HG02870 (cell line): ENCODE data around the gene TMEM237.
"Not testable (repeated sequence)": the region's sequence is repeated elsewhere in the genome, so short reads cannot be mapped to it uniquely, and the experiment has no call there.

Source experiments
- ATAC-seq: cut with Tn5 transposase; IDR thresholded peaks from one replicate; pipeline ENCODE4 v1.9.1; 2021; ENCODE audit warnings: mild to moderate bottlenecking, moderate library complexity; ENCODE audit not compliant: unreplicated experiment

TMEM237 gene, protein sequence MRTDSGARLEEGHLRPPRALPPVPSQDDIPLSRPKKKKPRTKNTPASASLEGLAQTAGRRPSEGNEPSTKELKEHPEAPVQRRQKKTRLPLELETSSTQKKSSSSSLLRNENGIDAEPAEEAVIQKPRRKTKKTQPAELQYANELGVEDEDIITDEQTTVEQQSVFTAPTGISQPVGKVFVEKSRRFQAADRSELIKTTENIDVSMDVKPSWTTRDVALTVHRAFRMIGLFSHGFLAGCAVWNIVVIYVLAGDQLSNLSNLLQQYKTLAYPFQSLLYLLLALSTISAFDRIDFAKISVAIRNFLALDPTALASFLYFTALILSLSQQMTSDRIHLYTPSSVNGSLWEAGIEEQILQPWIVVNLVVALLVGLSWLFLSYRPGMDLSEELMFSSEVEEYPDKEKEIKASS

DNA sequence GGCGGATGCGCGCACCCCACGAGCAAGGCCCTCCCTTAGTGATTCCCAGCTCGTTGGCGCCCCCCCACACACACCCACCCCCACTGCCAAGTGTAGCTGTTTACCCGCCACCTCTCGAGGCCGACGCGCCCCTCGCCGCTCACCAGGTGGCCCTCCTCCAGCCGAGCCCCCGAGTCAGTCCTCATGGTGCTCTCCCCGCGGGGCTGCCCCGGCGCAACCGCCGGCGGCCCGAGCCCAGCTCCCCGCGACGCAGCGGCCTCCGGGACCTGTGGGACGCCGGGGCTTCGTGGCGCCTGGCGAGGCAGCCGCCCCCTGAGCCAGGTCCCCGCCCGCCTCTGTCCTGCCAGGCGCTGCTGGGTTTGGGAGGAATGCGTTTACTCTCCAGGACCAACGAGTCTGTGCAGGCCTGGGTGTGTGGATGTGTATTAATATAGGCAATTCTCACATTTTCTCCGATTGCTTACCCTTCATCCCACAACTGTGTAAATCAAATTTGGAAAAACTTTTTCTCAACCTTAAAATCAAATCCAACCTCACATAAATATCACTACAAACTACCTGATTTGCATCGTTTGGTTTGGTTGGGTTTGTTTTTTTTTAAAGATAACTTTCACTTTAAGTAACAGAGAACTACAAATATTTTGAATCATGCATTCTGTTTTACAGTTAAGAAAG, at the start of gene TMEM237:
TMEM237 (minus strand) TSS at position 288 of the 675 bp plus-strand sequence; CDS start at position 185, 103 bp downstream.
- peak; percentile 47 for ATAC-seq

DNA sequence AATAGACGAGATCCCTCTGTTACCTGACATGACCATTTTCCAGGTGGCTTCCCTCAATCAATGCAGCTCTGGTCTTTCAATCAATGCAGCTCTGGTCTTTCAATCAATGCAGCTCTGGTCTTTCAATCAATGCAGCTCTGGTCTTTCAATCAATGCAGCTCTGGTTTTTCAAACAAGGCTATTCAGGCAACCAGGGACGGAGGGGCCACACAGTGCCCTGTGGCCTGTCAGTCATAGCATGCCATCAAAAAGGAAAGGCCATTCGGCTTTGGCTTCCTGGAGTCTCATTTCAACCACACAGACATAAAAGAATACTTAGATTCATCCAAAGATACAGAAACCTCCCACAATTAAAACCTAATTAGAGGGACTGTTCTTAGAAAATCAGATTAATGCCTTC, 41.9 kb upstream of the TMEM237 start:
- no peak for ATAC-seq

DNA sequence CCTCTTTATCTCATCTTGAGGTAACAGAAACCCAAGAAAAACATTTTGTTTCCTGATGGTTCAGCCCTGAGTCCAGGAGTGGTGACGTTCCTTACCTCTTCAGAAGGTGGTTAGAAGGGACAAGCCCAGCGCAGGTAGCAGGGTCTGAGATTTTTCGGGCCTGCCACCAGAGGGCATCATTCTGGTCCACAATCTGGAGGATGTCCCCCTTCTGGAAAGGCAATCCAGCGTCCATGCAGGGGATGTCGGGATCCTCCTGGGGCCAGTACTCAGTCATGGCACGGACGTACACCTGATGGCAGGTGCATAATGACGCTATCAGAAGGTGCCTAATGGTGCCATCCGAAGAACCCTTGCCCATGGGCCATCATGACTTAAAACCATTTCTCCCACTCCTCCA, 37.4 kb upstream of the TMEM237 start:
- no peak for ATAC-seq

DNA sequence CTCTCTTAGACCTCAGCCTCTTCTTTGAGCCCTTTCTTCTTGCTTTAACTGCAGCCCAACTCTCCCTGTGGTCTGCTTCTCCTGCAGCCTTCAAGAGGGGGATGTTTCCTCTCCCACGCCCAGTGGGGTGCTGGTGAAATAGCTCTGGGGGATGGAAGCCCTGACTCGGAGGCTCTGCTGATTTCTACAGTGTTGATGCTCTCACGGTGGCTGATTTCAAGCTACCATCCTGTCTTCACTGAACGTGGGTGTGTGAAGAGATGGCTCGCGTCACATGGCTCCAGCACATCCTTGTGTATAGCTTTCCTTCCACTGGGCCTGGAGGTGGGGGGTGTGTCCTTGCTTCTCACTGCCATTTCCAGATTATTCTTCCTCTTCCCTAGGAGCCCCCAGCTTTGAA, 35.1 kb upstream of the TMEM237 start:
- no peak for ATAC-seq

DNA sequence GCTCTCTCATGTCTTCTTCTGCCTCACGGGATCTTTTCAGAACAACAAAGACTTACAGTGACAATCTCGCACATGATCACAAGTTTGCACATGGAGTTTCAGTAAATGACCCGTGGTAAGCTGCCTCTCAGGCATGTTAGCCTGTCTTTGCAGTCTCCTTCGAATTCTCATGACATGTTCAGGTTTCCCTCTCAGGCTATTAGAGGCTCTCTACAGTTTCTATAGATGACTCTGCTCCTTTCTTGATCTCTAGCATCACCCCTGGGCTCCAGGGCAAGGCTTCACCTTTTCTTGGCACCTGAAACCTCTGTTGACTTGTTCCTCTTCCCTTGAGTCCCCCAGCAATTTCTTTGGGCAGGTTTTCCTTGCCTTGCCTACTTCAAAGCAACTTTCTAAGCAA, 32.2 kb upstream of the TMEM237 start:
- ATAC-seq = no peak

DNA sequence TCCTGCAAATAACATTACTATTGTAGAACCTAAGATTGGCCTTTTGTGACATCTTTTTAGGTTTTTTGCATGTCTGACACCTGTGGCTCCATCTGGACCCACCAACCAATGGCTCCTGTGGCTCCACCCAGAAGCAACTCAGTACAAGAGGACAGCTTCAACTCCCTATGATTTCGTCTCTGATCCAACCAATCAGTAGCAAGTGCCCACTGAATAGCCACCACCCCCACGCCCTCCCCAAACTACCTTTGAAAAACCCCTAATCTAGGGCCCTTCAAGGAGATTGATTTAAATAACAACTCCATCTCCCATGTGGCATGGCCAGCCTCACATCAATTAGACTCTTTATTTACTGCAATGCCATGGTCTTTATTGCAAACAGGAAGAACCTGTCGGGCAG, 31.5 kb upstream of the TMEM237 start:
- no peak for ATAC-seq

DNA sequence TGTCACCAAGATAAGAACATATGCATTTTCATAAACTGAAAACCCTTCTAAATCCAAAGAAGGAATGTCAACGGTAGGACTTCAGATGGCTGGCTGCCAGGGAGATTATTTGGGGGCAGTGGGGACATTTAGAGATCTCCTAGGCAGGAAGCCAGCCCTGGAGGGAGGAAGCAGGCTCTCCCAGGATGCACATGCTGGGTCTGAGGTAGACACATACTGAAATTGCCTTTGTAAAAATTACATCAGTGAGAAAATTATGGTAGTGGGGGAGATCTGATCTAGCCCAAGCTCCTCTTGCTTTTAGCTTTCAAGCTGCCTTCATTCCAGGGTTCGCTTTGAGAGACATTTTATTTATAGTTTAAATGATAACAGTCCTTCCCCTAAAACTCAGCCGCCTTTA, 31.0 kb upstream of the TMEM237 start:
- ATAC-seq = no peak

DNA sequence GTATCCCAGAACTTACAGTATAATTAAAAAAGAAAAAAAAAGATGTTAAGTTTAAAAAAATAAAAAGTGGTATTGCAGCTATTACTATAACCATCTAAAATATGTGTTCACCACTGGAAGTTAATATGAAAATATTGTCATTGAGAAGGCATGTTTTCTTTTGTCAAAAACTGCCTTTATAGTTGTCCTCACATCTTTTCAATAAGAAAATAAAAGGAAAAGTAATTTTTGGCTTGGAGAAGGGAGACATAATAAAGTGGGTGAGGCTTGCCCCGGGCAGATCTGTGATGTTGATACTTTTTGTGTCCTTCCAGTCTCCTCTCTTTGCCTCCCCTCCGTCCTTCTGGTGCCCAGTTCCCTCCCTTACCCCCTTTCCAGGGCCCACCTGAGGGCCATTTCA, 30.2 kb upstream of the TMEM237 start:
- no peak for ATAC-seq

DNA sequence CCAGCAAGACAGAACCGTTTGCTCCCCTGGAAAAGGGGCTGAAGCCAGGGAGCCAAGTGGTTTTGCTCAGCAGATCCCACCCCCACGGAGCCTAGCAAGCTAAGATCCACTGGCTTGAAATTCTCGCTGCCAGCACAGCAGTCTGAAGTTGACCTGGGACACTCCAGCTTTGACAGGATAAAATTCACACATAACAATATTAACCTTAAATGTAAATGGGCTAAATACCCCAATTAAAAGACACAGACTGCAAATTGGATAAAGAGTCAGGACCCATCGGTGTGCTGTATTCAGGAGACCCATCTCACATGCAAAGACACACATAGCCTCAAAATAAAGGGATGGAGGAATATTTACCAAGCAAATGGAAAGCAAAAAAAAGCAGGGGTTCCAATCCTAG, 27.9 kb upstream of the TMEM237 start:
- ATAC-seq = not testable (repeated sequence)

DNA sequence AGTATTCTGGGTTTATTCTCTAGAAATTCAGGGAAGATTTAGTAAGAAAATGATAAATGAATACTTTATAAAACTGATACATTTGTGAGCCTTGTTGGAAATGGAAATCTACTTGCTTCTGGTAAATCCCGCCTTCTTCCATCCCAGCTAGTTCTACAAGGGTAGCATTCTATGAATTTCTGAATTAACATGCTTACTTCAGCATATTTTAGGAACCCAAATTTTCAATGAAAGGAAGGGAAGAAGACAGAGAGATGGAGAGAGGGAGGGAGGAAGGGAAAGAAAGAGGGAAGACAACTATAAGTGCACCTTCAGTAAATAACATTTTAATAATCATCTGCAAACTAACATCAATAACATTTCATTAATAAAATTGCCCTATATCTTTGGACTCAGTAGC, 26.6 kb upstream of the TMEM237 start:
- no peak for ATAC-seq

DNA sequence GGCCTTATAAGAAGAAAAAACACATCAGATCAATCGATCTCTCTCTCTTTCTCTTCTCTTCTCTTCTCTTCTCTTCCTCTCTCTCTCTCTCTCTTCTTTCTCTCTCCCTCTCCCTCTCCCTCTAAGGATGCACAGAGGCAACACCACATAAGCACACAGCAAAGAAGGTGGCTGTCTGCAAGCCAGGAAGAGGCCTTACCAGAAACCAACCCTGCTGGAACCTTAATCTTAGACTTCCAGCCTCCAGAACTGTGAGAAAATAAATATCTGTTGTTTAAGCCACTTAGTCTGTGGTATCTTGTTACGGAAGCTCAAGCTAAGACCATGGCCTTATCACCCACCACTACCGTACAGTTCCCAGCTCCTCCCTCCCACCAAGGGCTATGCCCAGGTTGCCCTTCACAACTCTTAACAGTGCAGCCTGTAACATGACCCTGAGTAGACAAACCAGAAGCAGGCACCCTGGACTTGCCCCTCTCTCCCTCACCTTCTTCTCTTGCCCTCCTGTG, 25.2 kb upstream of the TMEM237 start:
- ATAC-seq = no peak

DNA sequence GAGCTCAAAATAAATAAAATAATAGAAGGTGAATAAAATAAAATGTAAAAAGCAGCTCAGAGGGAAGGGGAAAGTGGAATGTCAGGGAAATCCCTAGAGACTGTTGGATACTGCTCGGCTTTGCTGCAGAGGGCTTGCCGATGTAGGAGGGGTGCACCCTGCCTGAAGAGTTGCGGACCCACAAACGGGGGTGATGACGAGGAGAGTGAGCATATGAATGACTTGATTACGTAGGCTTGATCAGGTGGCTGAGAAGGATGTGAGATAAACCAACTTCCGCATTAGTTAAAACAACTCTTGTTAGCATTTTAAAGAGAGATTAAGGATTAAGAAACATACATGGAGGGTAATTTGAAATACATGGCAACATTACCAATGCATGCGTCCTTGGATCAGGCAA, 21.0 kb upstream of the TMEM237 start:
- no peak for ATAC-seq

DNA sequence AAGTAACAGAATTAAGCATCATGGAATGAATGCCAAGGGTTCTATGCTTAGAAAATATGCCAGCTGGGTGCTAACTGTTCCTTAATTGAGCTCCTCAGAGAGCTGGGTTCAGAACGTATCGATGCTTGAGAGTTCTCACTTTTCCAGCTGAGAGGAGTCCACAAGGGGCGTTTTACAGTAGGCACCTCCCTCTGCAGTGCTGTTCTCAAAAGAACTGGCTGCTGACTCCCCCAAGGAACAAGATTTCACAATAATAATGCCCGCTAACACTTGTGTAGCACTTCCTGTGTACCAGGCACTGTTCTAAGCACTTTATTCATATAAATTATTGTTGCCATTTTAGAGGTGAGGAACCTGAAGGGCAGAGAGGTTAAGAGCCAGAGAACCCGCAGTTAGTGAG, 18.1 kb upstream of the TMEM237 start:
- ATAC-seq = no peak

DNA sequence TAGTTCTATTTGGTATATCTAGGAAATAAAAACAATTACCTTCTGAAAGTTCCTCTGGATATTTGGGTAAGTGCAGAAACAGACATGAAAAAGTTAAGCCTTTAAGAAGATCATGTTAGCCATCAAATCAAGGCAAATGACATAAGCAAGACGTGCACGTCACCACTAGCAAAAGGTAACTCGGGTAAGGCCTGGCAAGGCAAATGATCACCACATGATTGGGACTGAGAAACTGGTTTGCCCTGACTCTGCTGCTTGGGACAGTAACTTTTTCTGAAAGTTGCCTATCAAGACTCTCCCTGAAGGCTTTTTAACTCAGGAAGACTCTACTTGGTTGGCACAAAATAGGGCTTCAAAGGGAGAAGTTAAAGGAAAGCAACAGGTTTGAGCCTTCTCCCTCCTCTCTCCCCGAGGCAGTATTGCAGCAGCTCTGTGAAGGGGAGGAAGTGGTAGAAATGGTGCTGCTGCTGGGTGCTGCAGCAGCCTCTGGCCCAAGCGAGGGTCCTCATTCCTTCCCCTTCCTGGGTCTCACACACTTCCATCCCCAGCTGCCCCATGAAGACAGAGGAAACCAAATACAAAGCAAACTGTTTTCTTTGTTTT, 17.1 kb upstream of the TMEM237 start:
- ATAC-seq = no peak

DNA sequence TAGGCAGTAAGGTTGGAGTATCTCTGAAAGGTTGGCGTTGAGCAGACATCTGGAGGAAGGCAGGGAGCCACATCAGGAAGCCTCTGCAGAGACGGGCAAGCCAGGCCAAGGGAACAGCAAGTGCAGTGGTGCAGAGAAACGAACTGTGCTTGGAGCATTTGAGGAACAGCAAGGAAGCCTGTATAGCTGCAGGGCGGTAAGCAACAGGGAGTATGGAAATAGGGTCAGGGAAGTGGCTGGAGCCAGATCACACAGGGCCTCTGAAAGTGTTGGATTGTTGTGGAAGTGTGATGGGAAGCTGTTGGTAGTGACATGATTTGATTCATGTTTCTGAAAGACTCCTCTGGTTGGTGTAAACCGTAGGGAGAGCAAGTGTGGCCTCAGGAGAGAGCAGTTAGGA, 13.4 kb upstream of the TMEM237 start:
- ATAC-seq = no peak

DNA sequence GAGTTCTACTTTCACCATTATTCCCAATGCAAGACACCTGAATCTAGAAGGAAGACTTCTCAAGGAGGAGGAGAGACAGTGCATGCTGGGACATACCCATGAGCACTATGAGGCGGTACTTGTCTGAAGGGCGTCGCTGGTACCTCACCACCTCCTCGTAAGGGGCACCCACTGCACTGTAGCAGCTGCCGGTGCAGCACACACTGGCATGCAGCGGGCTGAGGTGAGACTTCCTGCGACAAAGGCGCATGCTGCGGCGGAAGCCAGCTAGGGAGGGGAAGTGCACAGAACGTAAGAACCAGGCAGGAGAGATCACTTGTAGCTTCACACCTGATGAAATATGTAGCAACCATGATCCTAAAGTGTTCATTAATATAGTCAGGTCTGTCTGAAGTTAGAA, 12.8 kb upstream of the TMEM237 start:
- ATAC-seq = no peak

DNA sequence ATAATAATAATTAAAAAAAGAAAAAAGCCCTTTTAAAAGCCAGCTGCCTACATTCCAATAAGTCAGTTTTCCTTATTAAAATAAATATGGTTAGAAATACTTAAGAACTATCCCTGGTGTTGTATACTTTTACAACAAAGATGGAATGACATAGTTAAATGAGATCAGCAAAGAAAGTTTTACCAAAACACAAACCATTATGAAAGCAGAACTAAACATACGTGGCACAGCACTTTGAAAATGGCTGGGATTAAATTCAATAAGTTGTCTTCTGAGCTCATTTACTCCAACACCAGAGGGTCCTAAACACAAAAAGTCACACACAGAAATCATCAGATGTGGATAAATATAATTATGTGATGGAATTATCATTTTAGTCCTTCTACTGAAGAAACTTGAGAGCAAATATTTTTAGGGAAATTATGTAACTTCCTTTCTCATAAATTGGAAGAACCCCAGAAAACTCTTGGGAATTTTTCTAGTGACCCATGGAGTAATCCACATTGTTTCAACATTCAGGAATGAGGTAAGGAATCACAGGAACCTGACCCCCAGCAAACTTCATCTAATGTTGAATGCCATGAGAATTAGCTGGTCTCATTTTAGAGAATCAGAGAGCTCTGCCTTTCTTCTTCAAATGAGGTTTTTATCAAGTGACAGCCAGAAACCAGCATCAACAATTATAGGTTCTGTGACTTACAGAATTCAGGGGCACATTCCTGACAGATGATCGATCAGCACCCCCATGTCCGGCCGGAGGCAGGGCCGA, 11.5 kb upstream of the TMEM237 start:
- ATAC-seq = no peak

DNA sequence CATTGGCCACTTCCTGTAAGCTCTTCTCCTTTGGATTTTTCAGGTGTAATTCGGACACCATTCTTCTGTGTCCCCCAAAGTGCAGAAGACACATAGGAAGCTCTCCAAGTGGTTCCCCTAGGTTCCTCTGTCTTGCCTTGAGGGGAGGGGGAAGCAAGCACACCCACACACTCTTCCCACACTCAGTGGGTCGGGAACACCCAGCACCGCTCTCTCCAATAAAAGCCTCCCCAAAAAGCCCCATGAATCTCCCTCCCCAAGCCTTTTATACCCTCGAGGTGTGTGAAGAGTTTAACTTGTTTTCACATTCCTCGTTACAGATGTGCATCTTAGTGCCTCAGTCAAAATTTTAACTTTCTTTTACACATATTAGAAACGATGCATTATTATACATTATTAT, 9.9 kb upstream of the TMEM237 start:
- no peak for ATAC-seq

DNA sequence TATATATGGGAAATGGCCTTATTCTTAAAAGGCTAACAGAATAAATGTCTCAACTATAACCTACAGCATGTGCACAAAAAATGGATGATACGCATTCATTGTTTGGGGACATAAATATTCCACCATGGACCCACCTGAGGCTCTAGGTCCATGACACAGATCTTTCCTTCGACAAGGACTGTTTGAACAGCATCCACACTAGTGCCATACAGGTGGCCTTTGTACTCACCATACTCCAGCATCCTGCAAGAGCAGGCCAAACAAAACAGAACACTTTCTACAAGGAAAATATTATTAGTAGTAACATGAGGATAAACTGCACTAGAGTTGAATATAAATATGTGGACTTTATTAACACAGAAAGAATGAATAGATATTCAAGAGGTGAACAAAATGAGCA, 6.1 kb upstream of the TMEM237 start:
- ATAC-seq = no peak

DNA sequence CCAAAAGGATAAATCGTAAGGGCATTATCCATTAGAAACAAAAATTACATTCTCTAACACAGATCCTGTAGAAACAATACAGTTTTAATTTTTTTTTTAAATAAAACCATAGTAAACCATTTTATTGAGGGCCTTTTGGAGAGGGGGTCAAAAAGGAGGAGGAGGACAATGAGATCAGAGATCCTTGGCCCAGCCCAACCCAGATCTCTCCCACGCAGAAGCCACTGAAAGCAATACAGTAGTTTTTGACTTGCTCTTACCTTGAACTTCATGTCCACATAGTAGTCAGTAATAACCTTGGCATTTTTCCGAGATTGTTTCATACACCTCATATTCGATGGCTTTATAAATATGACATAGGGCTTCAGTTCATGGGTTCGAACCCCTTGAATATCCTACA, 4.1 kb upstream of the TMEM237 start:
- ATAC-seq = no peak

DNA sequence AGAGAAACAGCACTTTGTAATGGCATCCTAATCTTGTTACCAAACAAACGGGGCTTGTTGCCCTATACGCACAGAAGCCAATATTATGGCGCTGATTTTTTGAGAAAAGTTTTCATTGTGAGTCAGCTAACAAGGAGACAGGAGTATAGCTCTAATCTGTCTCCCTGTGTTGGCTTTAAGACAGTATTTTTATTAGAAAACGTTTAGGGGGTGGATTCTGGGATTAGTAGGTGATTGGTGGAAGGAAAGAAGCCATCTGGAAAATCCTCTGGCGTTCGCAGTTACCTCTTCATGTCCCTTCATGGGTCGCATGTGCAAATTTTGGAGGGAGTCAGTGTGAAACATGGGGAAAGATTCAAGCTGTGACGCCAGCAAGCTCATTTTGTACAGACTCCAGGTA, 698 bp upstream of the TMEM237 start:
- ATAC-seq = no peak
